Dermis microvascular lymphatic vessel endothelial cell (primary cell): Measurements from ENCODE around the gene LDAF1. TPM values are rescaled to one million over a fixed set of nuclear protein-coding genes. Genes with fewer than 3 reads are reported as not detected.
"Not testable (repeated sequence)": the region's sequence is repeated elsewhere in the genome, so short reads cannot be mapped to it uniquely, and the experiment has no call there.

Source experiments
- DNase-seq, 2 donors: peaks; one replicate each; pipeline versions ENCODE4 v3.0.0 to v3.0.0-alpha.2; 2010; ENCODE audit warnings: low read depth in 2 of 2
- total RNA-seq: library from RNA; depleted of rRNA; stranded (reverse); fragments of >200 nt; gene quantifications from 2 replicates; pipeline ENCODE4 v1.2.1, GENCODE V29; 2014

Gene LDAF1
- total RNA-seq, 1 donor from 2014 or later = 6.5 TPM

DNA sequence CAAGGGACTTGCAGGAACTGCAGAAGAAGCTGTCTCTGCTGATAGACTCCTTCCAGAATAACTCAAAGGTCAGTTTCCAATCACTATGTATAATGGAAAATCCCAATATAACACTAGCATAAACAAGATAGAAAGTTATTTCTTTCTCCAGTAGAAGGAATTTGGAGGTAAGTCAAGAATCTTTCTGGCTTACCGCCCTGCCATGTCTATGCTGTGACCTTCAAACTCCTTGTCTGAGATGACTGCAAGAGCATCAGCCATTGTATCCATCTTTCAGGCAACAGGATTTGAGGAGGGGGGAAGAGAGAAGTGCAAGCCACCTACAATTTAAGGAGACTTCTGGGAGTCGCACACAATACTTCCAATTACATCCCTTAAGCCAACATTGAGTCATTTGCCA, 2.7 kb downstream of the LDAF1 start:
- no peak for DNase-seq

DNA sequence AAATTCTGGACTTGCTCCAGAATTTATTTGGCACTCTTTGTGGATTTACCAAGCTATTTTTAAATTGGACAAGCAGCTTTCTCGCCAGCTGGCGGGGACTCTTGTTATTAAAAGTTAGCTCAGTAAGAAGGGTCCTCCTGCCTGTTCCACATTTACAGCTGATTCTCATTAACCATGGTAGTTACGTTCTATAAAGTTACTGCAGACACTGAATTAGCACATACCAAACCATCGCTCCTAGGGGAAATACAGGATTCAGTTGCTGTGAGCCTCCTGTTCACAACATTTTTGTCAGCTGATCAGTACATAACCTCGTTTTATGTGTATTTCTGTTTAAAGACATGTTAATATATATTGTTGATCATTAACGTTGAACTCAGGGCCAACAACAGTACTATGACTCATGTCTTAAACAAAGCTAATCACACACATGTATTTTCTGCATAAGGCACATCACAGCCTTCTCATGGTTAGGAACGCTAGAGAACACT, 4.2 kb downstream of the LDAF1 start:
- no peak for DNase-seq

DNA sequence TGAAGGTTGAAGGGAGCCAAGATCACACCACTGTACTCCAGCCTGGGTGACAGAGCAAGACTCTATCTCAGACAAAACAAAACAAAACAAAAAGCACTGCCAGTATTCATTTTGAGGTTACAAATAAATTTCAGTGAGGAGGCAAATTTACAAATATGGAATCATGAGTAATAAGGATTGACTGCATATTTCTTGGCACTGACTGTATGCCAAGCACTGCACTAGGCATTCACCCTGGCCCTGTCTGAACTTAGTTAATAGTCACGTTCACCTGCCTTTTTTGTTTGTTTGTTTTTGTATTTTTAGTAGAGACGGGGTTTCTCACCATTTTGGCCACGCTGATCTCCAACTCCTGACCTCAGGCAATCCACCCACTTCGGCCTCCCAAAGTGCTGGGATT, 5.1 kb downstream of the LDAF1 start:
- no peak for DNase-seq

DNA sequence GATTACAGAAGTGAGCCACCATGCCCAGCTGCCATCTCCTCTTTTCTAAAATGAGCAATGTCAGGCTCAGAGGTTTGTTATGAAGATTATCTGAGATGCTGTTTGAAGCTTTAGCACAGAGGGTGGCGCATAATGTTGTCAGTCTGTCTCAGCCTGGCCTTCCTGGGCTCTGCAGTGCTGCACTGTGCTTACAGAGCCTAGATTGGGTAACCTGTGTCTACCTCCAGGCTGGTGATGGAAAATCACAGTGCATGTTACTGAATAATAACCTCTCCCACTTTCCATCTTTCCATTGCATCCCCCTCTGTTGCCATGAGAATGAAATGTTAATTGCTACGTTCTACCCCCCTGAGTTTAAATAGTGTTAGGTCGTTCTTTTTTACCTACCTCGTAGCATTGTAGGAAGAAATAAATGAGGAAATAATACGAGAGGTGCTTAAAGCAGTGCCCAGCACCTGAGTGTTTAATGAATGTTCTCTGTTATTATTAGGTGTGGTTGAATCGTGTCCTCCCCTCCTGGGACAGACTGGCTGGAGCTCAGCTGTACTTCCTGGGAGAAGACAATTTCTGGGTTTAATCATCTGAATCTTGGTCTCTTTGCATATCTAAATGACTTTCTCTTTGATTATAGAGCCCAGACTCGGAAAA, 6.2 kb downstream of the LDAF1 start:
- DNase-seq = no peak

DNA sequence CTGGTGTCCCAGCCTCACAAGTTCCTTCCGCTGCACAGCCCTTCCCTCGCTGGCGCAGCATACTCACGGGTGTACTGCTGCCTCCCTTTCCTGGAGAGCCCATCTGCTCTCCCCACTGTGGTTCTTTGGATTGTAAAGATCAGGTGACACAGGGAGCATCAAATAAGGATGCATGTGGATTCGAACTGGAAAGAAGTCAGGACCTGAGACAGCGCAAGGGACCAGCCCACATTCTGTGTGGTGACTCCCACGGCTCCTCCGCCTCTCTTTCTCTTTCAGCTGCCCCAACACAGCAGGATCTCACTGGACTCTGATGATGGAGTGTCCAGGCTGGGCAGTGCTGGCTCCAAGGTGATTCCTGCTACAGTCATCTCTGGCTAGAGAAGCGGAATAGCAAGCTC, 8.1 kb downstream of the LDAF1 start:
- DNase-seq = no peak

DNA sequence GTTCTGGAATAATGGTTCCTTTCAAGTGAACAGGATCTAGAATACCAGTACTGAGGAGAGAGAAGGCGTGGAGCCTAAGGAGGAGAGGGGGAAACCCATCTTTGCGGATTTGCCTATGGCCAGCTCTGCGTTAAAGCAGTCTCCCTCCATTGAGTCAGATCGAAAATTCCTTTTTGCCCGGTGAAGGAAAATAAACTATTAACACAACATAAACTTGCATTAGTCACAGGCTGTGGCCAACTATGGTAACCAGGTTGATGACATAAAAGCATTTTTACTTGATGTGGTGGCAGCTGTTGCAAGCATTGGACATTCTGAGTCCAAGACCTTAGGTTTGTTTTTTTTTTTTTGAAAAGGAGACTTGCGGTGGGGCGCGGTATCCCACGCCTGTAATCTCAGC, 8.9 kb downstream of the LDAF1 start:
- DNase-seq = no peak

DNA sequence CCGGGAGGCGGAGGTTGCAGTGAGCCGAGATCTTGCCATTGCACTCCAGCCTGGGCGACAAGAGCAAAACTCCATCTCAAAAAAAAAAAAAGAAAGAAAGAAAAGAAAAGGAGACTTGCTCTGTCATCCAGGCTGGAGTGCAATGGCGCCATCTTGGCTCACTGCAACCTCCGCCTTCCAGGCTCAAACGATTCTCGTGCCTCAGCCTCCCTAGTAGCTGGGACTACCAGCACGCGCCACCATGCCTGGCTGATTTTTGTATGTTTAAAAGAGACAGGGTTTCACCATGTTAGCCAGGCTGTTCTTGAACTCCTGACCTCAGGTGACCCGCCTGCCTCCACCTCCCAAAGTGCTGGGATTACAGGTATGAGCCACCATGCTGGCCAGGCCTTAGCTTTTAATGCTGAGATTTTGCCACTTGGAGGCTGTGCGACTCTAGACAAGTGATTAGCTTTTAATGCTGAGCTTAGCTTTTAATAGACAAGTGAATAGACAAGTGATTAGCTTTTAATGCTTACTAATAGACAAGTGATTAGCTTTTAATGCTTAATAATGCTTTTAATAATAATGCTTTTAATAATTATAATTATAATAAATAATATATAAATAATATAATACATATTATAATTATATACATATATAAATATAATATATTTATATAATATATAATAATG, 9.6 kb downstream of the LDAF1 start:
- DNase-seq = no peak

DNA sequence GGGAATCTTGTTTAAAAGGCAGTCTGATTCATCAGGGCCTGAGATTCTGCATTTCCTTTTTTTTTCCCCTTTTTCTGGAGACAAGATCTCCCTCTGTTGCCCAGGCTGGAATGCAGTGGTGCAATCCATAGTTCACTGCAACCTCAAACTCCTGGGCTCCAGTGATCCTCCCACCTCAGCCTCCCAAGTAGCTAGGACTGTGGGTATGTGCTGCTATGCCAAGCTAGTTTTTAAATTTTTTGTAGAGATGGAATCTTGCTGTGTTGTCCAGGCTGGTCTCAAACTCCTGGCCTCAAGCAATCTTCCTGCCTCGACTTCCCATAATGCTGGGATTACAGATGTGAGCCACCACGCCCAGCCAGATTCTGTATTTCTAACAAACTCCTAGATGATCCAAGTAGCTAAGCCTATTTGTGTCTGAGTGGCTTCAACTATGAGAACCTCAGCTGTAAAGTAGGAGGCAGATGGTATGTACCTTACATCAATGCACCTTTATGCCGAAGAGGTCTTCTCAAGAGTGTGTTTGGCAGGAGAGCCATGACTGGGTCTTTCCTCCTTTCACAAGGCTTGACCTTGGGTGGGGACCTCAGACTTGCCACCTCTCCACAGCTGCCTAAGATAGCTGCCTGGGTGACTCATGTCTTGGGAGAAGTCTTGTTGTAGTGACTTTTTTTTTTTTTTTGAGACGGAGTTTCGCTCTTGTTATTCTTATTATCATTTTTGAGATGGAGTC, 10.9 kb downstream of the LDAF1 start:
- DNase-seq = no peak

DNA sequence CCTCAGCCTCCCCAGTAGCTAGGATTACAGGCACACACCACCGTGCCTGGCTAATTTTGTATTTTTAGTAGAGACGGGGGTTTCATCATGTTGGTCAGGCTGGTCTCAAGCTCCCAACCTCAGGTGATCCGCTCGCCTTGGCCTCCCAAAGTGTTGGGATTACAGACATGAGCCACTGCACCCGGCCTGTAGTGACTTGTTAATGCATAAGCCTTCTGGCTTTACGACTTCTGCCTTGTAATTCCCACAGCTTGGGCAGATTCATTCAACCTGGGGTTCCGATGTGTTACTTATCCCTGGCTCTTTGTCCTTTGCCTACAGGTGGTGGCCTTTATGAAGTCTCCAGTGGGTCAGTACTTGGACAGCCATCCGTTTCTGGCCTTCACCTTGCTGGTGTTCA, 11.6 kb downstream of the LDAF1 start:
- DNase-seq = not testable (repeated sequence)

DNA sequence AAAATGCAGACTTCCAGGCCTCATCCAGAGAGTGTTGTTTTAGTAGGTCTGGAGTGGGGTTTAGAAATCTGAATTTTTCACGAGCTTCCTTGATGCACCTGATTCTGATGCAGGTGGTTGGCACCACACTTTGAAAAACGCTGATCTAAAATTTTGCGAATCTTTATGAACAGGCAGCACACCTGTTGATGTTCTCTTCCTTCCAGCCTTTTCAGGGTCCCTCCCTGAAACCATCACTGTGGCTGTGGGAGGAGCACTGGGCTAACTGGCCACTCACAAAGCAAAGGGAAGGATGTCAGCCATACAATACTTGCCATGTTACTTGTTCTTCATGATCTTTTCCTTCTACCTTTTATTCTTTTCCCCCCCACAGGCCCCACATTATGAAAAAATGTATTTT, 14.2 kb downstream of the LDAF1 start:
- DNase-seq = no peak

DNA sequence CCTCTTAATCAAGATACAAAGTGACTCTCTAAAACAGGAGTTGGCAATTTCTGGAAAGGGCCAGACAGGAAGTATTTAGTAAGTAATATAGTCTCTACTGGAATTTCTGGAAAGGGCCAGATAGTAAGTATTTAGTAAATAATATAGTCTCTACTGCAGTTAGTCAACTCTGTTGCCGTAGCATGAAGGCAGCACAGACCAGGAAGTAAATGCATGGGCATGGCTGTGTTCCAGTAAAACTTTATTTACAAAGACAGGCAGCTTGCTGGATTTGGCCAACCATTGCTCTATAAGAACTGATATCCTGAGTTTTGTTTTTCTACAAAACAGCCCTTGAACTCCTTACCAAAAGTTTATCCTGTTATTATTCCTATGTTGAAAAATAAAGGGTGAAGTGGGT, 16.9 kb downstream of the LDAF1 start:
- no peak for DNase-seq

DNA sequence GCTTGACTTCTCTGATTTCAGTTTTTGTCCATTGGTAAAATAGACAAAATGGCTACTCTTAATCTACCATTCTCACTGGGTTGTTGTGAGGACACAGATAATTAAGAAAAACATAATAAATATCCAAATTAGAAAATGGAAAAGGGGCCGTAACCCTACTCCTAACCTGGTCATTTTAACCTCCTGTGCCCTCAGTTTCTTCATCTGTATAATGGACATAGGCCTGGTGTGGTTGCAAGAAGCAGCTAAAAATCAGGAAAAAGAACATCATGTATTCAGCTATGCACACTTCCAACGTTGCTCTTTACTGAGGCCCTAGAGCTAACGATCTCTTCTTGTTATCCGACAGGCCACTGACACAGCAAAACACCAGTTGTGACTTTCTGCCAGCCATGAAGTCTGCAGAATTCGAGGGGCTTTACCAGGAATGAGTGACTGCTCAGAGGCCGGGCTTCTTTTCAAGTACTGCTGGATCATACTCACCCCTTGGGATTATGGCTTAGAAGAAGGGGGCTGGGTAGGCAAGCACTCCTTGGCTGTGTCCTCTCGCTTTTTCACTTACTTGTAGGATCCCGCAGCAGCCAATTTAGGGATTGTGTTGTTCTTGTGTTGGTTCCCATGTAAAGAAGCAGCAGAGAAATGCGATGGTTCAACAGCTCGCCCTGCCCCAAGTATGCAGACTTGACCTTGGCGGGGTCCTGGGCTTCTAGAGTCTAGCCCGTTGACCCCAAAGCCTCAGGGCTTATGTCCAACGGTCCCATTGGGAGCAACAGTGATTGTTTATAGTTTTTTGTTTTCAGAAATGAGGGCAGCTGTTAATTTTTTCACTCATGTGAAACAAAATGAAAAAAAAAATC, 20.9 kb downstream of the LDAF1 start:
- DNase-seq = no peak

DNA sequence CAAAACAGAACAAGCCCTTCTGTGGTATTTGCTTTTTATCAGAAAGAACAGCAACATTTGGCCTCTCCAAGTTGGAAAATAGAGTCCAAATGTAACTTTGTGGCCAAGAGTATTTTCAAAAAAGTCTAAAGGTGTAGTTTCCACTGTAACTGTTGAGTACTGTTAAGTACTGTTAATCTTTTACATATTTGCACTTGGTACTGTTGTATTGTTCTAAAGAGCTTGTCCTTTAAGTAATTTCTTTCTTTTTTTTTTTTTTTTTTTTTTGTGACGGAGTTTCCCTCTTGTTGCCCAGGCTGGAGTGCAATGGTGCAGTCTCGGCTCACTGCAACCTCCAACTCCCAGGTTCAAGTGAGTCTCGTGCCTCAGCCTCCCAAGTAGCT, 21.5 kb downstream of the LDAF1 start:
- no peak for DNase-seq

DNA sequence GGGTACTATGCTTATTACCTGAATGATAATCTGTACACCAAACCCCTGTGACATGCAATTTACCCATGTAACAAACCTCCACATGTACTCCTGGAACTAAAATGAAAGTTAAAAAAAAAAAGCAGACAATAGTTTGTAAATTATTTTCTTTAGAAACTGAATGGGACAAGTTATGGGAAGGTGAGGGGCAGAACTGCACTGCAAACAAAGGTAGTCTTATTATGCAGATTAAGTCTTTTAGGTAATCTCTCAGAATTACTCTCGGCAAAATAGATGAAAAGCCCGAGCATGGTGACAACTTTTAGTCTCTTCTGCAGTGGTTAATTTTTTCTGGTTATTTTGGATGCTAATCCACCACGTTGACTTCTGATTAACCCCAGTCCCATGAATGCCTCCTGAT, 25.5 kb downstream of the LDAF1 start:
- no peak for DNase-seq

DNA sequence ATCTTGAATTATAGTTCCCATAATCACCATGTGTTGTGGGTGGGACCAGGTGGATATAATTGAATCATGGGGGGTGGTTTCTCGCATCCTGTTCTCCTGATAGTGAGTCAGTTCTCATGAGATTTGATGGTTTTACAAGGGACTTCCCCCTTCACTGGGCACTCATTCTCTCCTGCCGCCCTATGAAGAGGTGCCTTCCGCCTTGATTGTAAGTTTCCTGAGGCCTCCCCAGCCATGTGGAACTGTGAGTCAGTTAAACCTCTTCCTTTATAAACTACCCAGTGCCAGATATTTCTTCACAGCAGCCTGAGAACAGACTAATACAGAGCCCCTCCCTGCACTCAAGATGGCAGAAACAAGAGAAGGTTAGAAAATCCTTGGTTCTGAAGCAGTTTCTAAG, 26.4 kb downstream of the LDAF1 start:
- DNase-seq = peak in 1 of 2 donors; percentile 25

DNA sequence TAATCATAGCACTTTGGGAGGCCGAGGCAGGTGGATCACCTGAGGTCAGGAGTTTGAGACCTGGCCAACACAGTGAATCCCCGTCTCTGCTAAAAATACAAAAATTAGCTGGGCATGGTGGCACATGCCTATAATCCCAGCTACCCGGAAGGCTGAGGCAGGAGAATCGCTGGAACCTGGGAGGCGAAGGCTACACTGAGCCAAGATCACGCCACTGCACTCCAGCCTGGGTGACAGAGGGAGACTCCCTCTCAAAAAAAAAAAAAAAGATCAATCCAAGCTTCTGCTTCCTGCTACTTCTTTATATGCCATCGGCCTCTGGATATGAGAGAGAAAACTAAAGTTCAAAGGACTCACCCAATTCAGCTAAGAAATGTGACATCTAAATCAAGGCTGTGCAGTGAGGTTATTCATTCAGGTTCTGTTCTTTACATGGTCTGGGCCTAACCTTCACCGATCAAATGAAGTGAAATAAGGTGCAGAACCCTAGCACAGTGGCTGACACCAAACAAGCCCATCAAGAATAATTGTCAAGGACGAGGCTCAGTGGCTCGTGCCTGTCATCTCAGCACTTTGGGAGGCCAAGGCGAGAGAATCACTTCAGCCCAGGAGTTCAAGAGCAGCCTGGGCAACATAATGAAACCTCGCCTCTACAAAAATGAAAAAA, 27.3 kb downstream of the LDAF1 start:
- DNase-seq = no peak

DNA sequence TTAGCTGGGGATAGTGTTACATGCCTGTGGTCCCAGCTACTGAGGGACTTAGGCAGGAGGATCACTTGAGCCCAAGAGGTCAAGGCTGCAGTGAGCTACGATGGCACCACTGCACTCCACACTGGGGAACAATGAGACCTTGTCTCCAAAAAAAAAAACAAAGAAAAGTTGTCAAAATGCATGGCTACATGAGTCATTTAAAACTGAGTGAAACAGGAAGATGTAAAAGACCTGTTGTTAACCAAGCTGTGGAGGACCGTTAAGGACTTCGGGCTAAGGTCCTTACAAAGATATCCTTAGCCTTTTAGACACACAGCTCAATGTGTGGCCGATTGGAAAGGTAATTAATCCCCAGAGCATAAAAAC, 27.8 kb downstream of the LDAF1 start:
- peak in 1 of 2 donors; percentile 5 for DNase-seq

DNA sequence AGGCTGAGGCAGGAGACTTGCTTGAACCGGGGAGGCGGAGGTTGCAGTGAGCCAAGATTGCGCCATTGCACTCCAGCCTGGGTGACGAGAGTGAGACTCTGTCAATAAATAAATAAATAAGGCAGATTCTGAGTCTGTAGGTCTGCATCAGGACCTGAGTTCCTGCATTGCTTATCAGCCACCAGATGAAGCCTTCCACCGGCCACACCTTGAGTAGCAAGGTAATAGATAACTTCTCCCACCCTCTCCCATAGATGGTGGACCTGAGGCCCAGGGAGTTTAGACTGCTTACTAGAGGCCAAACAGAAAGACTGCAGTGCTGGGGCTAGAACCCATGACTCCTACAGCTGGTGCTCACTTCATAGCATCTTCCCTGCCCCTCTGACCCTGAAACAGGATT, 30.8 kb downstream of the LDAF1 start:
- no peak for DNase-seq

DNA sequence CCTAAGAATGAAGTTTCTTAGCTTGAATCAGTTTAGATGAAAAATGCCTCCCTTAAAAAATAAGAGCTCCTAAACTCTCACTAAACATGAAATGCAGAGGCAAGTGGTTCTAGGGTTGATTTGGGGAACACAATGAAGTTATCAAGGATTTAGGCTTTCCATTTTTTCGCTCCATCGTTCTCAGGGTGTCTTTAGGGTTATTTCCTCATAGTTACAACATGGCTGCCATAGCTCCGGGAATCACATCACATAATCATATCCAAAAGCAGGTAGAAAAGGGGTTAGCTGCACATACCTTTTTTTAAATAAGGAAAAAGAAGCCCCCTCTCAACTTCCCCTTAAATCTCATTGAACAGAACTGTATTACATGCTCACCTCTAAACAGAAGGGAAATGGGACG, 31.5 kb downstream of the LDAF1 start:
- DNase-seq = no peak

DNA sequence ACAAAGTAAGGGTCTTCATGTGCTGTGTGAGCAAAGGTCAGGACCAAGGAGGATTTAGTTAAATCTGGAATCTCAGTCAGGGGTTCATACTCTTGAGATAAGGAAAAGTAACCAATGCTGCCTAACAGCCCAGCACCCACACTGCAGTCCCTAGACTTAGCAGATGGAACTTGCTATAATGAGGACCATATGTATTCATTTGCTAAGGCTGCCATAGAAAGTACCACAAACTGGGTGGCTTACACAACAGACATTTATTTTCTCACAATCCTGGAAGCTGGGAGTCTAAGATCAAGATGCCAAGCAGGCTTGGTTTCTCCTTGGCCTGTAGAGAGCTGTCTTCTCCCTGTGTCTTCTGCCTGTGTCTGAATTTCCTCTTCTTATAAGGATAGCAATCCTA, 32.1 kb downstream of the LDAF1 start:
- no peak for DNase-seq

DNA sequence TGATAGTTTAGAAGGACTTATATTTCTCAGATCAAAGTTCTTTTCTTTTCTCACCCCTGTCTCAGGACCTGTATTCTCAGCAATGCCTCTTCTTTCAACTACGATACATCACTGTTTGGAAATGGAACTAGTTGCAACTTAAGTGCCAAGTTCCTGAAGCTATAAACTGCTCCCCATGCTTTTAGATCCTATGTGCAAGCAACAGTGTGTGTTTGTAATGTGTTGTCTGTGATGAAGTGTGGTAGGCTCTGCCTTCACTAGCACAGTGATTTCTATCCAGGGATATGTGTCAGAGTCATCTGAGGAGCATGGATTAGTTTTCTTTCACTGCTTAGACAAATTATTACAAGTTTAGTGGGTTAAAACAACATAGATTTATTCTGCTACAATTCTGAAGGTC, 34.5 kb downstream of the LDAF1 start:
- DNase-seq = no peak
